8988T (cell line): ENCODE measurements around the gene RBM34.
A peak's percentile ranks its signal among the peaks of the same experiment; 100 is the strongest.
"Not testable (repeated sequence)": the region's sequence is repeated elsewhere in the genome, so short reads cannot be mapped to it uniquely, and the experiment has no call there.

Source experiments
- DNase-seq: peaks from one replicate; pipeline ENCODE4 v3.0.0; 2011

Gene RBM34, protein sequence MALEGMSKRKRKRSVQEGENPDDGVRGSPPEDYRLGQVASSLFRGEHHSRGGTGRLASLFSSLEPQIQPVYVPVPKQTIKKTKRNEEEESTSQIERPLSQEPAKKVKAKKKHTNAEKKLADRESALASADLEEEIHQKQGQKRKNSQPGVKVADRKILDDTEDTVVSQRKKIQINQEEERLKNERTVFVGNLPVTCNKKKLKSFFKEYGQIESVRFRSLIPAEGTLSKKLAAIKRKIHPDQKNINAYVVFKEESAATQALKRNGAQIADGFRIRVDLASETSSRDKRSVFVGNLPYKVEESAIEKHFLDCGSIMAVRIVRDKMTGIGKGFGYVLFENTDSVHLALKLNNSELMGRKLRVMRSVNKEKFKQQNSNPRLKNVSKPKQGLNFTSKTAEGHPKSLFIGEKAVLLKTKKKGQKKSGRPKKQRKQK

DNA sequence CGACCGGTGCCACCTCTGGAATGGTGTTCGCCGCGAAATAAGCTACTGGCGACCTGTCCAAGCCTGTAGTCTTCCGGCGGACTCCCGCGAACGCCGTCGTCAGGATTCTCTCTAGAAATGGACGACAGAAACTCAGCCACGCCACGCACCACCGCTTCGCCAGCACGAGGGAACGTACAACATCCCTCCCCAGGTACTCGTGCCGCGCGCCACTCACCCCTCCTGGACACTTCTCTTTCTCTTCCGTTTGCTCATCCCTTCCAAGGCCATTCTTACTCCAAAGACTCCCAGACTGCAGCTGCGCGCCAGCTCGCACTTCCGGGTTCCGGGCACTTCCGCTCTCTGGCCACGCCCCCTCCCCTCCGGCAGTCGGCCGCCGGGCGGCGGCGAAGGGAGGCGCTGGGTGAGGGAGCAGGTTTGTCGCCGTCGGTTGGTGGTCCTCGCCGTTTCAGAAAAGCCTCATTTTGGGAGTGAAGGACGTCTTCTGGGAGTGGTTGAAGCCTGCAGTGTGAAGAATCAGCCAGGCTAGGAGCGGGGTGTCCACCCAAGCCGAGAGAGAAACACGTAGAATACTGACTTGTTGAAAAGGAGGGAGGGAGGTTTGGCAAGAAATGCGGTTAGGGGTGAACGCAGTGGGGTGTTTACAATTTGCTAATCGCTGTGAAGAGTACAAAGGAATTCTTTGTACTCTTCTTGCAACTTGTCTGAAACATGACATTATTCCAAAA, at the start of gene RBM34:
Gene RBM34, minus strand, starts transcription at position 294 of the 728 bp plus-strand sequence. Its CDS starts 24 bp downstream, at position 270.
- DNase-seq: peak; percentile 79

DNA sequence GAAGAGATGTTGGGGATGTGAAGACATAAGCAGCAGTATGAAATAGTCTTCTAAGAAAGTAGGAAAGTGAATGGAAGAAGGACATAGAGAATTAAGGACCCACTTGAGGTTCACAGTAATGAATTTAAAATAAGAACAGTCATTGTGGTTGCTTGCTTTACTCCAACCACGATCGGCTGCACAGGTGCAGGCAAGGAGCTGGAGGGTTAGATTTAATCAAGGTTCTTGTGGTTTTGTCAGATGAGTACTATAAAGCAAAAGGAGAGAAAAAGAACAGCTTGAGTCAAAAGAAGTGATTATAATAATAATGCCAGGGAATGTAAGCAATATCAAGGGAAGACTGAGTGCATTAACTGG, 46.1 kb upstream of the RBM34 start:
- no peak for DNase-seq

DNA sequence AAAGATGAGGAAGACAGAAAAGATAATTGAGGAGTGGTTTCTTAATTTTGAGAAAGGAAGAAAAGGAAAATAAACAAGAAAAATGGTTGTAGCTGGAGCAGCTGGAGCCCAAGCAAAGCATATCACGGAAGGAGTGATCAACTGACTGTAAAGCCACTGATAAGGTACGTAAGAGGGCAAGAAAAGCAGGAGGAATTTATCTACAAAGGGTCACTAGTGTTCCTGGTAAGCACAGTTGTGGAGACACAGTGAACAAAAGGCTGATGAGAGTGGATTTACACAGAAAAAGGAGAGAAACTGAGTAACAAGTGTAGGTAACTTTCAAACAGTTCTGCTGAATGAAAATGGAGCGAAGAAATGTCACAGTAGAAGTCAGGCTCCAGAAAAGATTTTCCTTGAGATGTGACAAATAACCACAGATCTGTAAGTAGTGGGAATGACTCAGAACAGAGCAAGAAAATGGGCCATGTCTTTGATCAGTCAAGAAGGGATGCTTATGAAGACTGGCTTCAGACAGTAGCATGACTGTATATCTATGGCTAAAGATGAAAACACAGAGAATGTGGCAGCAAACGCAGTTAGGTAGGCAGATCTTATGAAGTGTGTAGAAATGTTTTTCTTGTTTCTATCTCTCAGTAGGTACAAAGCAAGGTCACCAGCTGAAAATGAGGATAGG, 45.6 kb upstream of the RBM34 start:
- DNase-seq: no peak

DNA sequence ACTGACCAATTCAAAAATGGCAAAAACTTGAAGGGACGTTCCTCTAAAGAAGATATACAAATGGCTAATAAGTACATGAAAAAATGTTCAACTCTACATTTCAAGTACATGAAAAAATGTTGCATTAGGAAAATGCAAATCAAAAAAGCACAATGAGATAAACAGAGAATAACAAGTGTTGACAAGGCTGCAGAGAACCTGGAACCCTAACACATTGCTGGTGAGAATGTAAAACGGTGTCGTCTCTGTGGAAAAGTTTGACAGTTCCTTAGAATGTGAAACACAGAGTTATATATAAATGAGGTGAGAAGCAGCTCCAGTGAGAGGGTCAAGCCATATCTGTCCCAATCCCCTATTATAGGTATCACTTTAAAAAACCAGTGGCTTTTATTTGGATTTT, 44.6 kb upstream of the RBM34 start:
- no peak for DNase-seq

DNA sequence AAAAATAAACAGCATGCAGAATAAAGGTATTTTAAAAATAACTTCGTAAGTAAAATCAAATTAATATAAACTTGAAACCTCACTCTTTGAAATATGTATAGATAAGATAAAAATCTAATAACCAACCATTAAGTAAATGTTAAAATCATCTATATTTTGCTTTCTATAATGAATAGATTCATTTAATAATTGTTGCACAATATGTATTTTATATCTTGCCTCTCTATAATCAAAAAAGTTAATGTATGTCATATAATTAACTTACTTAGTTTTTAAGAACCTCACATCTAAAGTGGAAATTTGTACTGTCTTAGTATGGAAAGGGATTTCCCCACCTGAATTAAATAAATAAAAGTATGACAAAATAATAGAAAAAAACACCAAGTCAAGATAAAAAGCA, 42.4 kb upstream of the RBM34 start:
- no peak for DNase-seq

DNA sequence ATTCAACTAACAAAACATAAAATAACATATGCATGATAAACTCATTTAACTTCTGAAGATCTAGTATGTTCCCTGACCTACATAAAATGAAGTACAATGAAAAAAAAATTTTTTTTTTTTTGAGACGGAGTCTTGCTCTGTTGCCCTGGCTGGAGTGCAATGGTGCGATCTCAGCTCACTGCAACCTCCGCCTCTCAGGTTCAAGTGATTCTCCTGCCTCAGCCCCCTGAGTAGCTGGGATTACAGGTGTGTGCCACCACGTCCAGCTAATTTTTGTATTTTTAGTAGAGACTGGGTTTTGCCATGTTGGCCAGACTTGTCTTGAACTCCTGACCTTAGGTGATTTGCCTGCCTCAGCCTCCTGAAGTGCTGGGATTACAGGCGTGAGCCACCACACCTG, 41.4 kb upstream of the RBM34 start:
- DNase-seq: not testable (repeated sequence)

DNA sequence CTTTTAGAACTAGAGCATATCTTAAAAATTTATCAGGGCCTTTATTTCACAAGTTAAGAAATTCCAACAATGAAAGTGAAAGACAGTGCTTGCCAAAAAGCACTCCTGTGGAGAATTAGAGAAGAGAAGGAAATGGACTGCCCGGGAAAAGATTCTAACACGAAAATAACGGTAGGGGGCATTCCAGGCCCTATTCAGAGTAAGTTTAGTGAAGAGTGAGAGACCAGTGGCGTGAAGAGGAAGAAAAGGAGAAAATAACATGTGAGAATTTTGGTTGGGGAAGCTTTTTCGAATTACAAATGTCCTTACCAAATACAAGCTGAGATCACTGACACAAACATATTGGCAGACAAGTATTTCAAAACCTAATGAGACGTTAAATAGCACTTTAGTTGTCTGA, 38.4 kb upstream of the RBM34 start:
- peak; percentile 13 for DNase-seq

DNA sequence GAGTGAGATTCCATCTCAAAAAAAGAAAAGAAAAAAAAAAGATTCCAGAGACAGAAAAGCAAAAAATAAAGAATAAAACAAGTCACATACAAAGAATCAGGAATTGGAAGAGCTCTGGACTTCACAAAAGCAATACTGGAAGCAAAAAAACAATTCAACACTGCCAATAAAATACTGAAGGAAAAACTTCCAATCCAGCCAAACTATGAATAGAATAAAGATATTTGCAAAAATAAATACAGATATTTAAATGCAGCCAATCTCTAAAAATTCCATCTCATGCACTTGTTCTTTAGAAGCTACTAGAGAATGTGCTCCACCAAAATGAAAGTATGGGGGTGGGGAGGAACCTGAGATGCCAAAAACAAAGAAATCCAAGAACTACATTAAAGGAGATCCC, 29.4 kb upstream of the RBM34 start:
- no peak for DNase-seq

DNA sequence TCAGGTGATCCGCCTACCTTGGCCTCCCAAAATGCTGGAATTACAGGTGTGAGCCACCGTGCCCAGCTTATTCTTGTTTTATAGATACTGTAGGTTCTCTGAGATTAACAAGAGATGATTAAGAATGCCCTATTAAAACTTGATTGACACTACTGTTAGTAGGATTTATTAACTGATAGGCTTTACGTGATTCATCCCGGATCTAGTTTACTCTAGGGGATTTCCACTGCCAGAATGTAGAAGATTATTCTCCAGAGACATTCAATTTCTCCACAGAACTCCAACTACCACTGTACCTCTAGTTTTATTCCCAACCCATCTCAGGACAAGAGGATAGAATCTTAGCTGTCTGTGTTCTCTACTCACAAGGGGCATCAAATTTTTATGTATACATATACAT, 26.3 kb upstream of the RBM34 start:
- DNase-seq: no peak

DNA sequence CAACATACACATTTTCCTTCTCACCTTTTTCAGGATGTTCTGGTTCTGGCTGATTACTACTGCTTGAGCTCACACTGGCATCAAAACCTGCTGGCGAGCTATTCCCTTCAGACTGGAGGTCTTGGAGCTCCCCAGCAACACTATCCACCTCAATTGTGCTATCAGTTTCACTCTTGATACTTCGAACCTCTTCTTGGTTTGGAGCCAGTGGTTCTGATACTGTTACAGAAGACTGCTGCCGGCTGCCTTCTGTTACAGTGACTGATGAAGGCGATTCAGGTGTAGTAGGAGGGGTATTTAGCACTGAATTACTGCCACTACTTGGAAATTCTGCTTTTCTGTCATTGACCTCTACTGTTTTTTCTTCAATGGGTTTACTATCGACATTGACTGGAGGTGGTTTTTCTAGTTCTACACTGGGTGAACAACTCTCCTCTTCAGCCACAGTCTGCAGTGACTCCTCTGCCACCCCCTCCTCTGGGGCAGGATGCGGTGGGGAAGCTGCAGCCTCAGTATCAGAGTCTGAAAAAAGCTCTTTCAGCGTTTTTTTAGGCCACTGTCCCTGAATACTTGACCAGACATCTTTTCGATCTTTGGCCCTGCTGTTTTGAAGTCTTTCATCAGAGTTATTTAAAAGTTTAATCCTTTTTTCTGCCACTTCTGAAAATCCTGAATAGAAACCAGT, 20.7 kb upstream of the RBM34 start:
- no peak for DNase-seq

DNA sequence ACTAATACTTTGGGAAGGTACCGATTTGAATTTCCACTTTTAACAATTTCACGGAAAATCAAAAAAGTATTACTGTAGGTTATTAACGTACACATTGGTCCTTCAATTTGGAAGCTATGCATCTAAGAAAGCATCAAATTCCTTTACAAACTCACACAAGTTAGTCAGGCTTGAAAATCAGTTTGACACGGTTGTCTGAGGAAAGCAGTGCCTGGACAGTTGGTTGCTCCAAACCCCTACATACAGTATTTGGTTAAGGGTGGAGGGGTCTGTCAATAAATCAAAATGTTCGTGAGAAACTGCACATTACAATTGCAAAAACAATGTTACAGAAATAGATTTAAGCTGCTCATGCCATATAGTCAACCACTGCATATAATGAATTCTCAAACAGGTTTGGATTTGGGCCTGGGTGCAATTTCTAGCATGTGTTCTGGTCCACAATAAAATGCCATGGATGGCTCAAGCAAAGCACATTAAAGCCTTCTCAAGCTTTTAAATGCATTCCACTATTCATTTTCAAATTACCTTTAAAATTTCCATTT, 19.9 kb upstream of the RBM34 start:
- DNase-seq: no peak

DNA sequence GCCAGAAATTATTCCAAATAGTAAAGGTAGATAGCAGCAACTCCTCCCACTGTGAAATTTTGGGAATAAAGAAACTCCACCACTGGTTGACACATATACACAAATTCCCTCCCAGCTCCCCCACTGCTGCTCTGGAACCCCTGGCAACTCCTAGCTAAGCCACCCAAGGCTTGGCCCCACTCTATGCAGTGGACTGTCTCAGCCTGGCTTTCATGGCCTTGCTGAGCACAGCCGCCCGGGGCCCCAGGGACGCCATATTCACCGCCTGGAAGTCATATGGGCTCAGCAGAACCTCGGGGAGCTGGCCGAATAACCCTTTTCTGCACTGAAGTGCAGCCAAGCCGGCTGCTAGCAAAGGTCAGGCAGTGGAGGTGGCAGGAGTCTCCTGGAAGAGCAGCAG, 15.4 kb upstream of the RBM34 start:
- no peak for DNase-seq

DNA sequence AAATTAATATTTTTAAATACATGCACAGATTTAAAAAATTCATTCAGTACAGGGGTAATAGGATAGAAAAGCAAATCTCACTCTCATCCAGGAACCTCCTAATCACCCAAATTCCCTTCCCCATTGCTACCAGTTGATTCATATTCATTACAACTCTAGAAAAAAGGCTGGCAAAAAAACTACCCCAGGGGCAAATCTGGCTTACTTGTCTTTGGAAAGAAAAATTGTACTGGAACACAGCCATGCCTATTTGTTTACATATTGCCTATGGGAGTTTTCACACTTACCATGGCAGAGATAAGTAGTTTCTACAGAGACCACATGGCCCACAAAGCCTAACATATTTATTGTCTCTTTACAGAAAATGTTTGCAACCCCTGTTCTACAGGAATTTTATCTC, 8.9 kb upstream of the RBM34 start:
- DNase-seq: no peak

DNA sequence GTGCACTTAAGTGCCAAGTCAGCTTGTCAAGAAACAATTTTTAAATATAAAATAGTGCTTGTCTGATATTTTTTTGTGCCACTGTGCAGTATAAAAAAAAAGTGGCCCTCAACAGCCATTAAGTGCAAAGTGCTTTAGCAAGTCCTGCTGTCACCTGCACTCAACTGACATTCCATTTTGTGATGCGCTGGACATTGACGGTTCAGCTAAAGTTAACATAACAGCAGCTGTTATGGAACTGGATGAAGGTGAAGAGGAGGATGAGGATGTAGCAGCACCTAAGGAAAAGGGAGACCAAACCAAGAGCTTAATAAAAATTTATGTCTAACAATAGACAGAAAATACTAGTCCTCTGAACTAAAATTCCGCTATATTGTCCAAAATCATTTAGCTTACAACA, 7.3 kb upstream of the RBM34 start:
- DNase-seq: no peak

DNA sequence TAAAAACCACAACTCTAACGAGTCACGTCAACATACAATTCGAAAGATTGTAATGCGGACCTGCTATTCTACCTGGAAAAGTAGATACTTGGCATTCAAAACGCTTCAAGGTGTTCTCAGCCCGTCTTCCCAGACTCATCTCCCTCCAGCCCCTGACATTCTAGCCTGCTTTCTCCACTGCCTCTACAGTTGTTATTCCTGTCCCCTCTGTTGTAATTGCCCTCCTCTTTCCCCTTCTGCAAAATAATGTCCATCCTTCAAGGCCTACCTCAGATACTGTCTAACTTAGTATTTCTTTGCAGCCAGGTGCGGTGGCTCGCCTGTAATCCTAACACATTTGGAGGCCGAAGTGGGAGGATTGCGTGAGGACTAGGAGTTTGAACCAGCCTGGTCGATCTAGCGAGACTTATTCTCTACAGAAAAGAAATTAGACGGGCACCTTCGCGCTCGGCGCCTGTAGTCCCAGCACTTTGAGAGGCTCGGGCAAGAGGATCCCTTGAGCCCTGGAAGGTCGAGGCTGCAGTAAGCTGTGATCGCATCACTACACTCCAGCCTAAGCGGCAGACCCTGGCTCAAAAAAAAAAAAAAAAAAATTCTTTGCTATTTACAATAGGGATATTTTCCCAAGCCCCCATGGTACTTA, 756 bp upstream of the RBM34 start:
- DNase-seq: no peak

DNA sequence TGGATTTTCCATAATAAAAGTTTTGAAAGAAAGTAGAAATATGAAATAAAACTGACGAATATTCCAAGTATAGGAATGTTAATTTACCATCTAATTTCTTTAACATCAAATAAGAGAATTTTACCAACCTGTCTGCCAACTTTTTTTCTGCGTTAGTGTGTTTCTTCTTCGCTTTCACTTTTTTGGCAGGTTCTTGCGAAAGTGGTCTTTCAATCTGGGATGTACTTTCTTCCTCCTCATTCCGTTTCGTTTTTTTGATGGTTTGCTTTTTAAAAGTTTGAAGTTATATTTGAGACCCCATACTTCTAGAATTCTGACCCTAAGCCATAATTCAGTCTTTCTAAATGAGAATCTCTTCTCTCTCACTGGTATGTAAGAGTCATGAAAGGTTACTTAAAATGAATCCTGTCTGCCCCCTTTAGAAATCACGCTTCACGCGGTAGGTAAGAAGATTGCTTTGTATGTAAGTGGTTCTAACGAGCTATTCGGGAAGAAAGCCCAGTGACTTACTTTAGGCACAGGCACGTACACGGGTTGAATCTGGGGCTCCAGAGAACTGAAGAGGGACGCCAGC, 580 bp downstream of the RBM34 start:
- DNase-seq: no peak

DNA sequence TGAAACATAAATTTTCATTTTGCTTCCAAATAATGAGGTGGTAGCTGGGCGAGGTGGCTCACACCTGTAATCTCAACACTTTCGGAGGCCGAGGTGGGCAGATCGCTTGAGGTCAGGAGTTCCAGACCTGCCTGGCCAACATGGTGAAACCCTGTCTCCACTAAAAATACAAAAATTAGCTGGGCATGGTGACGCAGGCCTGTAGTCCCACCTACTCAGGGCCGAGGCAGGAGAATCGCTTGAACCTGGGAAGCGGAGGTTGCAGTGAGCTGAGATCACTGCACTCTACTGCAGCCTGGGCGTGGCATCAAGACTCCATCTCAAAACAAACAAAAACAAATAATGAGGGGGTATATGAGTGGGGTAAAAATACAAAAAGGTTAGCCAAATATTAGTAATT, 1.1 kb downstream of the RBM34 start:
- DNase-seq: not testable (repeated sequence)

DNA sequence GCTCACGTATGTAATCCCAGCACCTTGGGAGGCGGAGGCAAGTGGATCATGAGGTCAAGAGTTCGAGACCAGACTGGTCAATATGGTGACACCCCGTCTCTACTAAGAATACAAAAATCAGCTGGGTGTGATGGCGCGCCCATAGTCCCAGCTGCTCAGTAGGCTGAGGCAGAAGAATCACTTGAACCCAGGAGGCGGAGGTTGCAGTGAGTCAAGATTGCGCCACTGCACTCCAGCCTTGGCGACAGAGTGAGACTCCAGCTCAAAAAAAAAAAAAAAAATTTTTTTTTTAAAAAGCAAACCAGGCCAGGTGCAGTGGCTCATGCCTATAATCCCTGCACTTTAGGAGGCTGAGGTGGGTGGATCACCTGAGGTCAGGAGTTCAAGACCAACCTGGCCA, 1.8 kb downstream of the RBM34 start:
- not testable (repeated sequence) for DNase-seq

DNA sequence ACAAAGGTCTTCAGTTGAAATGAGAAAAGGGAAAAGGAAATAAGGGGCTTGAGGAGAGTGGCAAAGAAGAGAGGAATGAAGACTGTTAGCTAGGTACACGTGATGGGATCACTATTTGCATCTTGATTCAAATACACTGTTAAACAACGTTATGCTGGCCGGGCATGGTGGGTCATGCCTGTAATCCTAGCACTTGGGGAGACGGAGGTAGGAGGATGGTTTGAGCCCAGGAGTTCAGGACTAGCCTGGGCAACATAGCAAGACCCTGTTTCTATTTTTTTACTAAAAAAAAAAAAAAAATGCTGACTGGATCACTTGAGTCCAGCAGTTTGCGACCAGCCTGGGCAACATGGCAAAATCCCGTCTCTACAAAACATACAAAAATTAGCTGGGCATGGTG, 2.4 kb downstream of the RBM34 start:
- no peak for DNase-seq

DNA sequence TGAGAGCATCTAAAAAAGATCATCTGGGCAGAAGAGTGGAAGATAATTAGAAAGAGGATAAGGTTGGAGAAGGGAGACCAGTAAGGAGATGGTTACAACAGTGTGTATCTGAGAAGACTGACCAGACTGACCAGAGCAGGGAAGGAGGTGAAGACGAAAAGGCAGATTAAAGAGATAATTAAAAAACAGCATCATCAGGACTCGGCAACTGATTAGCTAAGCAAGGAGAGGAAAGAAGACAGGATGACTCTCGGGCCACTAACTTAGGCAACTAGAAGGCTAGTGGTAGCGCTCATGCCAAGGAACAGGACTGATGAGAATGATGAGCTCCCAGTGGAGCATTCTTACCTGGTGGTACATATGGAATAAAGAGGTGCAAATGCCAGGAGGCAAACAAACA, 3.9 kb downstream of the RBM34 start:
- no peak for DNase-seq

DNA sequence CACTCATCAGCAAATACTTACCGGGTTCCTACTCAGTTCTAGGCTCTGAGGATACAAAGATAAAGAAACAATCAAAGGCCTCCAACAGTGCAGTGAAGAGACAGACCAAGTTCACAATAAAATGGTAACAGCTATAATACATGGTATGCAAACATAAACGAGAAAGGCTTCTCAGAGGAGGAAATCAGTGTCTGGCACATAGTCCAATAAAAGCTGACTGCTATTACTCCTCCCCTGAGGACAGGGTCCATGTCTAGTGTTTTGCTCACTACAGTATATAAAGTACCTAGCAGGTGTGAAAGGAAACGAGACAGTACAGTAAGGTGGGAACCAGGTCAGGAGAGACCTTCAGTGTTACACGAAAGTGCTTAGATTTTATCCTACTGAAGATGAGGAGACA, 4.3 kb downstream of the RBM34 start:
- DNase-seq: no peak

DNA sequence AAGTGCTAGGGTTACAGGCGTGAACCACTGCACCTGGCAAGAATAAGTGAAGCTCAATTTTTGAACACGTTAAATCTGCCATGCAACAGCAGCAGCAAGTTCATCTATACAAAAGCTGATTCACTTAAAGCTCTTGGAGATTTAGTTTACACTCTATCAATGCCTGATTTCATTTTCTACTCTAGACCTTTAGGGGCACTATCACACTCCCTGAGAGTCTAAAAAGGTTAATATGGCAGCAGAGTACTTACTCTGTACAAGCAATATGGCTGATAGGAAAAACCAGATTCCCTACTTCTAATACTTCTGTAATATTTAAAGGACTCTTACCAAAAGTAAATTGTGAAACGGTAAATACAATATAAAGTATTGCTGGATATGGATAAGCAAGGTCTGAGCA, 4.8 kb downstream of the RBM34 start:
- no peak for DNase-seq
